Liver (tissue), 9 donors: ENCODE measurements around the gene RFC4. TPM values are rescaled to one million over a fixed set of nuclear protein-coding genes. Genes with fewer than 3 reads are reported as not detected.
A peak's percentile ranks its signal among the peaks of the same experiment; 100 is the strongest.

ENCODE experiments used
- DNase-seq: peaks from one replicate; pipeline ENCODE4 v3.0.0-alpha.2; 2017; ENCODE audit warnings: low spot score
- H3K27ac ChIP-seq, 2 donors: one replicate each; pipeline ENCODE4 v1.7.0; 2013; ENCODE audit warnings: inconsistent platforms in 2 of 2, low read length in 2 of 2, control low read depth in 1 of 2, low read depth in 1 of 2, mild to moderate bottlenecking in 1 of 2
- H3K27me3 ChIP-seq, 4 donors: one replicate each; pipeline versions ENCODE4 v1.6.1 to v1.7.0; 2013; ENCODE audit warnings: low read length in 3 of 4, inconsistent platforms in 1 of 4, mild to moderate bottlenecking in 1 of 4, moderate library complexity in 1 of 4; ENCODE audit not compliant: control insufficient read depth in 4 of 4, insufficient read depth in 4 of 4
- H3K36me3 ChIP-seq, 4 donors: one replicate each; pipeline versions ENCODE4 v1.6.1 to v1.7.0; 2013; ENCODE audit warnings: low read length in 3 of 4, mild to moderate bottlenecking in 3 of 4, low read depth in 1 of 4, moderate library complexity in 1 of 4; ENCODE audit not compliant: control insufficient read depth in 4 of 4, insufficient read depth in 3 of 4
- H3K4me1 ChIP-seq, 4 donors: one replicate each; pipeline versions ENCODE4 v1.6.1 to v1.7.0; 2013; ENCODE audit warnings: low read length in 3 of 4, mild to moderate bottlenecking in 3 of 4, moderate library complexity in 1 of 4; ENCODE audit not compliant: control insufficient read depth in 4 of 4, insufficient read depth in 4 of 4
- H3K4me3 ChIP-seq, 3 donors: one replicate each; pipeline versions ENCODE4 v1.6.1 to v1.7.0; 2013; ENCODE audit warnings: low read length in 3 of 3, control low read depth in 1 of 3, low read depth in 1 of 3, mild to moderate bottlenecking in 1 of 3
- H3K9ac ChIP-seq, 2 donors: one replicate each; pipeline ENCODE4 v1.7.0; 2013; ENCODE audit warnings: low read length in 2 of 2, mild to moderate bottlenecking in 2 of 2, moderate library complexity in 2 of 2, control low read depth in 1 of 2, low read depth in 1 of 2
- H3K9me3 ChIP-seq, 4 donors: one replicate each; pipeline versions ENCODE4 v1.6.1 to v1.7.0; 2013; ENCODE audit warnings: low read length in 3 of 4; ENCODE audit not compliant: control insufficient read depth in 4 of 4
- EGR1 ChIP-seq, 2 donors: IDR thresholded peaks; 2 replicates each; pipeline ENCODE4 v1.6.1; 2016 to 2018; ENCODE audit warnings: antibody characterized with exemption in 2 of 2, low read depth in 2 of 2
- FOXA1 ChIP-seq: IDR thresholded peaks from 2 replicates; pipeline ENCODE4 v1.6.1; 2016; ENCODE audit warnings: antibody characterized with exemption
- FOXA2 ChIP-seq: IDR thresholded peaks from 2 replicates; pipeline ENCODE4 v1.6.1; 2016; ENCODE audit warnings: antibody characterized with exemption
- GABPA ChIP-seq, 2 donors: IDR thresholded peaks in 1 of 2; conservative IDR thresholded peaks in 1 of 2; 2 replicates each; pipeline ENCODE4 v1.6.1; 2016; ENCODE audit warnings: antibody characterized with exemption in 2 of 2, mild to moderate bottlenecking in 1 of 2, moderate library complexity in 1 of 2
- HNF4A ChIP-seq, 2 donors: conservative IDR thresholded peaks; 2 replicates each; pipeline ENCODE4 v1.6.1; 2016; ENCODE audit warnings: antibody characterized with exemption in 2 of 2, mild to moderate bottlenecking in 2 of 2
- HNF4G ChIP-seq: IDR thresholded peaks from 2 replicates; pipeline ENCODE4 v1.6.1; 2016; ENCODE audit warnings: antibody characterized with exemption
- JUND ChIP-seq, 2 donors: IDR thresholded peaks; 2 replicates each; pipeline ENCODE4 v1.6.1; 2016; ENCODE audit warnings: antibody characterized with exemption in 2 of 2
- NR2F2 ChIP-seq: IDR thresholded peaks from 2 replicates; pipeline ENCODE4 v1.6.1; 2016; ENCODE audit warnings: antibody characterized with exemption
- REST ChIP-seq: IDR thresholded peaks from 2 replicates; pipeline ENCODE4 v1.6.1; 2016; ENCODE audit warnings: antibody characterized with exemption, mild to moderate bottlenecking
- YY1 ChIP-seq: IDR thresholded peaks from 2 replicates; pipeline ENCODE4 v1.6.1; 2016; ENCODE audit warnings: antibody characterized with exemption, mild to moderate bottlenecking
- WGBS: extraction: QIAGEN DNeasy Blood & Tissue Kit; methylation state at CpG from one replicate; pipeline ENCODE4 v1.1.7; 2013; 5-methylcytosine and 5-hydroxymethylcytosine counted together
- polyA plus RNA-seq, 2 donors: library from polyadenylated mRNA; stranded (reverse) in 1 of 2; unstranded in 1 of 2; fragments of 200-250 nt in 1 of 2; fragments of >200 nt in 1 of 2; fragmentation: Nextera tagmentation in 1 of 2; extraction: Ambion mirVana in 1 of 2; gene quantifications; one replicate each; pipeline versions ENCODE4 v1.2.1 to v1.2.3, GENCODE V29; 2013 to 2015
- total RNA-seq, 2 donors: library from RNA; depleted of rRNA; stranded (reverse); fragments of >200 nt; gene quantifications; one replicate each; pipeline ENCODE4 v1.2.3, GENCODE V29; 2014
- TF ChIP-seq, protein P1 (sequence below): fragments of 150-350 bp; IDR thresholded peaks from 2 replicates; pipeline ENCODE4 v1.5.1; 2017; ENCODE audit warnings: improper control_type of control experiment, low read depth, low read length; ENCODE audit not compliant: missing input control
- TF ChIP-seq, protein P2 (sequence below): IDR thresholded peaks from 2 replicates; pipeline ENCODE4 v1.6.1; 2016; ENCODE audit warnings: antibody characterized with exemption
- TF ChIP-seq, protein P3 (sequence below): IDR thresholded peaks from 2 replicates; pipeline ENCODE4 v1.6.1; 2016; ENCODE audit warnings: antibody characterized with exemption
- donor health status: healthy.
- donor health status: healthy.
- donor health status: healthy.
- donor health status: healthy.
- donor health status: healthy.

RFC4 gene
- total and polyA plus RNA-seq, 4 donors, result 4.6 to 27.3 (median 6.3) TPM

DNA sequence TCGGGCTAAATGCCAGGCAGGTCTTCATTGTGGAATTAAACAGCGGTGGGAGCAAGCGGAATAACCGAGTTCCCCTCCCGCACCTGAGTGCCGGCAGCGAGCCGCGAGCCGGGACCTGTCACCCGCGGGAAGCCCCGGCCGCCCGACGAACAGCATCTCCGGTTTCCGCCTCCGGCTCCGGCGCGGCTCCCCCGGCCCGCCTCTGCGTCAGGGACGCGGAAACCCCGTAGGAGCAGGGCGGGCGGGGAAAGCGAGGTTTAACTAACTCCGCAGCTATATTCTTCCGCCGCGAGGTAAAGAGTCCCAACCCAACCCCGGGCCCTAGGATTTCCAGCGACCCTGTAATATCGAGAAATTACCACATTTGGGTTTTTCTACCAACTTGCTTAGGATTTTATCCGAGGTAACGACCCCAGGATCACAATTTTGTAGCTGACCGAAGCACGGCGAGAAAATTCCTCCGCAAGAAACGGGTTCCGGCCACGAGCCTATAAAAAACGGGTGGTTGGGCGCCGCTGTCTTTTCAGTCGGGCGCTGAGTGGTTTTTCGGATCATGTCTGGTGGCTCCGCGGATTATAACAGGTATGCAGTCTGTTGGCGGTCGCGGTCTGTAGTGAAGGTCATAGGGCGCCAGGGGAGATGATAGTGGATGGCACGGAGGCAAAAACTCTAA lies 23.1 kb downstream of the RFC4 start, which contains the start of gene EIF4A2 (continued):
- TF ChIP-seq REST, result peak; percentile 97
- no peak for TF ChIP-seq EGR1 (IDR thresholded peaks at IDR 0.05; ENCODE audit: low read depth in 2 of 2)
- TF ChIP-seq, protein P1, sequence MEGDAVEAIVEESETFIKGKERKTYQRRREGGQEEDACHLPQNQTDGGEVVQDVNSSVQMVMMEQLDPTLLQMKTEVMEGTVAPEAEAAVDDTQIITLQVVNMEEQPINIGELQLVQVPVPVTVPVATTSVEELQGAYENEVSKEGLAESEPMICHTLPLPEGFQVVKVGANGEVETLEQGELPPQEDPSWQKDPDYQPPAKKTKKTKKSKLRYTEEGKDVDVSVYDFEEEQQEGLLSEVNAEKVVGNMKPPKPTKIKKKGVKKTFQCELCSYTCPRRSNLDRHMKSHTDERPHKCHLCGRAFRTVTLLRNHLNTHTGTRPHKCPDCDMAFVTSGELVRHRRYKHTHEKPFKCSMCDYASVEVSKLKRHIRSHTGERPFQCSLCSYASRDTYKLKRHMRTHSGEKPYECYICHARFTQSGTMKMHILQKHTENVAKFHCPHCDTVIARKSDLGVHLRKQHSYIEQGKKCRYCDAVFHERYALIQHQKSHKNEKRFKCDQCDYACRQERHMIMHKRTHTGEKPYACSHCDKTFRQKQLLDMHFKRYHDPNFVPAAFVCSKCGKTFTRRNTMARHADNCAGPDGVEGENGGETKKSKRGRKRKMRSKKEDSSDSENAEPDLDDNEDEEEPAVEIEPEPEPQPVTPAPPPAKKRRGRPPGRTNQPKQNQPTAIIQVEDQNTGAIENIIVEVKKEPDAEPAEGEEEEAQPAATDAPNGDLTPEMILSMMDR, result no peak

GRCh38 chr3:186782542-186783057 lies 23.7 kb downstream of the RFC4 start:
- no peaks in the 10 kb centered on the region for H3K27me3 ChIP-seq
- no peak for DNase-seq
- peak overlapping the region; percentile 66 to 89 (median 87) for H3K4me3 ChIP-seq
- no peaks in the 10 kb centered on the region for H3K9me3 ChIP-seq
- H3K27ac ChIP-seq, result peak overlapping the region; percentile 94 to 97
- peaks cover 4 to 27% (median 25%) of the 10 kb centered on the region in 4 donors for H3K4me1 ChIP-seq
- TF ChIP-seq YY1 (peak; percentile 85), GABPA (IDR thresholded peaks at IDR 0.05 in 1 of 2, conservative IDR thresholded peaks at IDR 0.05 in 1 of 2) (no peak)
- H3K36me3 ChIP-seq, result peaks cover 11 to 32% (median 30%) of the 10 kb centered on the region in 4 donors
- 4% methylated on average over 21 of the region's 21 CpGs for WGBS
- peak overlapping the region; percentile 92 to 93 for H3K9ac ChIP-seq

- Histone ChIP-seq H3K9ac (no peak overlapping the region), H3K9me3 (no peaks in the 10 kb centered on the region), H3K4me1 (no peaks in the 10 kb centered on the region), H3K27me3 (no peaks in the 10 kb centered on the region), H3K4me3 (no peak overlapping the region), H3K36me3 (no peaks in the 10 kb centered on the region), H3K27ac (no peak overlapping the region)
- TF ChIP-seq HNF4A (conservative IDR thresholded peaks at IDR 0.05) (peak in 1 of 2 donors; percentile 53), NR2F2 (no peak), EGR1 (IDR thresholded peaks at IDR 0.05; ENCODE audit: low read depth in 2 of 2) (no peak)
- DNase-seq, result no peak
- 87% methylated on average over 5 of the region's 5 CpGs for WGBS
These were observed 27.1 kb downstream of the RFC4 start for GRCh38 chr3:186779204-186779603.

- no peaks in the 10 kb centered on the region for H3K27me3 ChIP-seq
- no peak overlapping the region for H3K4me3 ChIP-seq
- H3K9me3 ChIP-seq, result no peaks in the 10 kb centered on the region
- no peak overlapping the region for H3K27ac ChIP-seq
- H3K36me3 ChIP-seq, result no peaks in the 10 kb centered on the region
- WGBS, result 81% methylated on average over 8 of the region's 8 CpGs
- DNase-seq, result no peak
- H3K9ac ChIP-seq, result no peak overlapping the region
- peaks cover 0 to 5% (median 2%) of the 10 kb centered on the region in 4 donors for H3K4me1 ChIP-seq
- no peak for TF ChIP-seq REST
- no peak for TF ChIP-seq HNF4G
- no peak for TF ChIP-seq JUND (IDR thresholded peaks at IDR 0.05)
- TF ChIP-seq, protein P2, sequence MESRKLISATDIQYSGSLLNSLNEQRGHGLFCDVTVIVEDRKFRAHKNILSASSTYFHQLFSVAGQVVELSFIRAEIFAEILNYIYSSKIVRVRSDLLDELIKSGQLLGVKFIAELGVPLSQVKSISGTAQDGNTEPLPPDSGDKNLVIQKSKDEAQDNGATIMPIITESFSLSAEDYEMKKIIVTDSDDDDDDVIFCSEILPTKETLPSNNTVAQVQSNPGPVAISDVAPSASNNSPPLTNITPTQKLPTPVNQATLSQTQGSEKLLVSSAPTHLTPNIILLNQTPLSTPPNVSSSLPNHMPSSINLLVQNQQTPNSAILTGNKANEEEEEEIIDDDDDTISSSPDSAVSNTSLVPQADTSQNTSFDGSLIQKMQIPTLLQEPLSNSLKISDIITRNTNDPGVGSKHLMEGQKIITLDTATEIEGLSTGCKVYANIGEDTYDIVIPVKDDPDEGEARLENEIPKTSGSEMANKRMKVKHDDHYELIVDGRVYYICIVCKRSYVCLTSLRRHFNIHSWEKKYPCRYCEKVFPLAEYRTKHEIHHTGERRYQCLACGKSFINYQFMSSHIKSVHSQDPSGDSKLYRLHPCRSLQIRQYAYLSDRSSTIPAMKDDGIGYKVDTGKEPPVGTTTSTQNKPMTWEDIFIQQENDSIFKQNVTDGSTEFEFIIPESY, result no peak
- TF ChIP-seq FOXA2, result no peak
- no peak for TF ChIP-seq FOXA1
- TF ChIP-seq, protein P3, sequence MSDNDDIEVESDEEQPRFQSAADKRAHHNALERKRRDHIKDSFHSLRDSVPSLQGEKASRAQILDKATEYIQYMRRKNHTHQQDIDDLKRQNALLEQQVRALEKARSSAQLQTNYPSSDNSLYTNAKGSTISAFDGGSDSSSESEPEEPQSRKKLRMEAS, result no peak
- no peak for TF ChIP-seq NR2F2
These were observed 30.3 kb downstream of the RFC4 start for GRCh38 chr3:186775999-186776398.
